Neural cell (in vitro differentiated cells): ENCODE data around the gene GJA3. TPM values are rescaled to one million over a fixed set of nuclear protein-coding genes. Genes with fewer than 3 reads are reported as not detected.

ENCODE experiments used
- H2AFZ ChIP-seq: fragments of 200-600, 300-800 bp; sonication (generic), shearing (Covaris generic); 2 replicates; pipeline ENCODE4 v1.6.0; 2014; ENCODE audit warnings: low read depth, mild to moderate bottlenecking, antibody characterized with exemption, low read length, moderate library complexity
- H3F3A ChIP-seq: fragments of 200-600 bp; shearing (Covaris generic); 2 replicates; pipeline ENCODE4 v1.6.1; 2016; ENCODE audit warnings: mild to moderate bottlenecking, moderate library complexity, mixed read lengths, antibody characterized with exemption, low read length; ENCODE audit not compliant: insufficient read depth, poor library complexity, severe bottlenecking
- H3K27ac ChIP-seq: fragments of 200-600, 300-800 bp; sonication (generic), shearing (Covaris generic); 2 replicates; pipeline ENCODE4 v1.5.1; 2014; ENCODE audit warnings: mild to moderate bottlenecking, low read length, moderate library complexity
- H3K27me3 ChIP-seq: fragments of 300-800, 200-600 bp; sonication (generic), shearing (Covaris generic); 2 replicates; pipeline ENCODE4 v1.6.0; 2014; ENCODE audit warnings: mild to moderate bottlenecking, low read depth, low read length, moderate library complexity; ENCODE audit not compliant: insufficient read depth
- H3K36me3 ChIP-seq: fragments of 300-800, 200-600 bp; sonication (generic), shearing (Covaris generic); 2 replicates; pipeline ENCODE4 v1.5.1; 2014; ENCODE audit warnings: mild to moderate bottlenecking, antibody characterized with exemption, low read length, moderate library complexity; ENCODE audit not compliant: insufficient read depth
- H3K4me2 ChIP-seq: fragments of 300-800, 200-600 bp; sonication (generic), shearing (Covaris generic); 2 replicates; pipeline ENCODE4 v1.6.0; 2014; ENCODE audit warnings: mild to moderate bottlenecking, low read length
- H3K4me3 ChIP-seq: fragments of 300-800, 200-600 bp; sonication (generic), shearing (Covaris generic); 2 replicates; pipeline ENCODE4 v1.5.1; 2014; ENCODE audit warnings: mild to moderate bottlenecking, low read length, moderate library complexity
- H3K79me2 ChIP-seq: fragments of 200-600 bp; shearing (Covaris generic); replicated peaks from 2 replicates; pipeline ENCODE4 v1.6.0; 2014; ENCODE audit warnings: mild to moderate bottlenecking, low read length, moderate library complexity; ENCODE audit not compliant: insufficient read depth
- H3K9ac ChIP-seq: fragments of 300-800, 200-600 bp; sonication (generic), shearing (Covaris generic); 2 replicates; pipeline ENCODE4 v1.6.1; 2016; ENCODE audit warnings: mild to moderate bottlenecking, low read length, mixed read lengths
- H3K9me2 ChIP-seq: fragments of 200-600 bp; shearing (Covaris generic); 2 replicates; pipeline ENCODE4 v1.6.1; 2016; ENCODE audit warnings: mild to moderate bottlenecking, low read length, mixed read lengths; ENCODE audit not compliant: insufficient read depth
- H3K9me3 ChIP-seq: fragments of 200-600, 300-800 bp; sonication (generic), shearing (Covaris generic); 2 replicates; pipeline ENCODE4 v1.6.1; 2016; ENCODE audit warnings: mild to moderate bottlenecking, mixed run types, low read length, moderate library complexity, mixed read lengths
- H4K20me1 ChIP-seq: fragments of 200-600 bp; shearing (Covaris generic); 2 replicates; pipeline ENCODE4 v1.6.1; 2016; ENCODE audit warnings: mild to moderate bottlenecking, mixed run types; ENCODE audit not compliant: insufficient read depth
- CTCF ChIP-seq: fragments of 450-650 bp; IDR thresholded peaks from 2 replicates; pipeline ENCODE4 v1.5.1; 2014; ENCODE audit warnings: antibody characterized with exemption, mild to moderate bottlenecking, moderate library complexity; ENCODE audit not compliant: poor library complexity, severe bottlenecking
- EP300 ChIP-seq: fragments of 450-650 bp; conservative IDR thresholded peaks from 2 replicates; pipeline ENCODE4 v1.6.1; 2014; ENCODE audit warnings: antibody characterized with exemption, mild to moderate bottlenecking, moderate library complexity; ENCODE audit not compliant: poor library complexity, severe bottlenecking
- EZH2 ChIP-seq: fragments of 200-600, 300-800 bp; shearing (Covaris generic), sonication (generic); IDR thresholded peaks from 2 replicates; pipeline ENCODE4 v1.6.1; 2014; ENCODE audit warnings: antibody characterized with exemption, low read length, borderline replicate concordance, mild to moderate bottlenecking; ENCODE audit not compliant: insufficient read depth, poor library complexity, severe bottlenecking
- MXI1 ChIP-seq: fragments of 450-650 bp; conservative IDR thresholded peaks from 2 replicates; pipeline ENCODE4 v1.6.1; 2014; ENCODE audit warnings: antibody characterized with exemption, mild to moderate bottlenecking; ENCODE audit not compliant: poor library complexity, severe bottlenecking
- POLR2AphosphoS5 ChIP-seq: IDR thresholded peaks from 2 replicates; pipeline ENCODE4 v1.6.1; 2012
- RAD21 ChIP-seq: fragments of 450-650 bp; conservative IDR thresholded peaks from 2 replicates; pipeline ENCODE4 v1.6.1; 2014; ENCODE audit warnings: antibody characterized with exemption, mild to moderate bottlenecking, moderate library complexity
- REST ChIP-seq: IDR thresholded peaks from 2 replicates; pipeline ENCODE4 v1.6.1; 2012; ENCODE audit warnings: borderline replicate concordance
- SMC3 ChIP-seq: fragments of 450-650 bp; conservative IDR thresholded peaks from 2 replicates; pipeline ENCODE4 v1.6.1; 2014; ENCODE audit warnings: antibody characterized with exemption, mild to moderate bottlenecking, moderate library complexity; ENCODE audit not compliant: poor library complexity
- TAF1 ChIP-seq: IDR thresholded peaks from 2 replicates; pipeline ENCODE4 v1.6.1; 2012; ENCODE audit warnings: low read depth
- polyA plus RNA-seq: library from polyadenylated mRNA; depleted of rRNA; stranded (reverse); fragments of >200 nt; gene quantifications from 2 replicates; pipeline ENCODE4 v1.2.3, GENCODE V29; 2014

The GJA3 gene
- polyA plus RNA-seq, 1 donor from 2014 or later: not detected

GRCh38 chr13:20177049-20177831 lies 16.4 kb upstream of the GJA3 start:
- no peak overlapping the region for H3K4me3 ChIP-seq
- no peaks in the 10 kb centered on the region for H3K27me3 ChIP-seq
- H3K9me3 ChIP-seq: no peaks in the 10 kb centered on the region
- H3K4me2 ChIP-seq: no peak overlapping the region
- no peaks in the 10 kb centered on the region for H3F3A ChIP-seq
- H2AFZ ChIP-seq: no peak overlapping the region
- no peak overlapping the region for H3K9ac ChIP-seq
- TF ChIP-seq MXI1 (no peak), REST (no peak), TAF1 (no peak), EP300 (no peak), RAD21 (no peak), POLR2AphosphoS5 (no peak), SMC3 (no peak), EZH2 (no peak), CTCF (no peak)
- no peak overlapping the region for H3K27ac ChIP-seq
- no peaks in the 10 kb centered on the region for H3K9me2 ChIP-seq
- no peaks in the 10 kb centered on the region for H4K20me1 ChIP-seq
- no peaks in the 10 kb centered on the region for H3K79me2 ChIP-seq
- H3K36me3 ChIP-seq: no peaks in the 10 kb centered on the region

- Histone ChIP-seq H3K27me3 (no peaks in the 10 kb centered on the region), H3K4me2 (no peak overlapping the region), H3K9ac (no peak overlapping the region), H3K36me3 (no peaks in the 10 kb centered on the region), H3K4me3 (no peak overlapping the region), H4K20me1 (no peaks in the 10 kb centered on the region), H2AFZ (no peak overlapping the region), H3F3A (no peaks in the 10 kb centered on the region), H3K27ac (no peak overlapping the region), H3K9me3 (no peaks in the 10 kb centered on the region), H3K9me2 (no peaks in the 10 kb centered on the region), H3K79me2 (no peaks in the 10 kb centered on the region)
- TF ChIP-seq MXI1 (no peak), TAF1 (no peak), EP300 (no peak), POLR2AphosphoS5 (no peak), EZH2 (no peak), REST (no peak), SMC3 (no peak), CTCF (no peak), RAD21 (no peak)
These were observed 15.2 kb upstream of the GJA3 start for GRCh38 chr13:20175907-20176652.
